Measurements from ENCODE around the gene CABP2. TPM values are rescaled to one million over a fixed set of nuclear protein-coding genes. Genes with fewer than 3 reads are reported as not detected.
A peak's percentile ranks its signal among the peaks of the same experiment; 100 is the strongest.

Gene CABP2
- total and polyA plus RNA-seq, 10 of the 15 experiments (the other 5 are each of a cell fraction or from before 2014, with no cell fraction given), result not detected

DNA sequence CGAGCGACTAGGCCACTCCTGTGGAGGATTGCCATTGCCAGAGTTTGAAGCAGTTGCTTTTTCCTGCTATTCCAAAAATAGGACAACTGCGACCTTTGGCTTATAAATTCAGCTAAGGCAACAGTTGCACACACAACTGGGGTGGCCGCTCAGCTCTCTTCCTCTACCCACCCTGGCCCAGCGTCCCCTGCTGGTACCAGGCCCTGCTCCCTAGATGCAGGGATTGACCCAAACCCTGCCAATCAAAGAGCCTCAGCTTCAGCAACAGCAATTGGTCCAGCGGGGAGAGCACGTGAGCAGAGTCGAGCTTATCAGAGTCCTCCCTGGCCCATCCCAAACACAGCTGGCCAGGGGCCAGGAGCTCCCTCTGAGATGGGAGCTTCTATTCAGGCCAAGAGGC, 22.0 kb upstream of the CABP2 start:
- POLR2A ChIA-PET, result no interaction called here
- Histone ChIP-seq H3K4me1 (ENCODE audit: control insufficient read depth, insufficient read depth, low read length) (no peaks in the 10 kb centered on the region), H3K79me2 (ENCODE audit: control insufficient read depth, insufficient read depth, low read length) (no peaks in the 10 kb centered on the region), H3K27ac (ENCODE audit: control insufficient read depth, insufficient read depth) (no peak overlapping the region), H3K9ac (ENCODE audit: control insufficient read depth, insufficient read depth, low read length) (no peak overlapping the region), H3K4me2 (ENCODE audit: control insufficient read depth, insufficient read depth) (no peak overlapping the region), H3K27me3 (replicated peaks in 1 of 2; ENCODE audit: control insufficient read depth in 2 of 2, insufficient read depth in 2 of 2, low read length in 1 of 2) (no peaks in the 10 kb centered on the region), H2AFZ (ENCODE audit: control insufficient read depth, low read depth, low read length) (no peak overlapping the region), H3K9me3 (replicated peaks; ENCODE audit: control insufficient read depth, insufficient read depth, low read length) (no peaks in the 10 kb centered on the region; the same call in 2 of the 3 replicates), H3K36me3 (ENCODE audit: control insufficient read depth in 2 of 2, insufficient read depth in 2 of 2, low read length in 1 of 2) (no peaks in the 10 kb centered on the region), H3K4me3 (no peak overlapping the region), H4K20me1 (ENCODE audit: control insufficient read depth, insufficient read depth) (no peaks in the 10 kb centered on the region)
- WGBS (ENCODE audit: insufficient coverage, insufficient replicate concordance, low lambda C conversion rate, missing lambda C conversion rate), result 69% methylated on average over 8 of the region's 8 CpGs
- SMC1A ChIA-PET (ENCODE audit: uncharacterized antibody, unreplicated experiment), result no interaction called here
- in situ Hi-C loops (cut with MboI), result no loop called here
- no peak for TF ChIP-seq CBX3 (IDR thresholded peaks at IDR 0.05; ENCODE audit: borderline replicate concordance, low read depth)
- TF ChIP-seq, protein P1, sequence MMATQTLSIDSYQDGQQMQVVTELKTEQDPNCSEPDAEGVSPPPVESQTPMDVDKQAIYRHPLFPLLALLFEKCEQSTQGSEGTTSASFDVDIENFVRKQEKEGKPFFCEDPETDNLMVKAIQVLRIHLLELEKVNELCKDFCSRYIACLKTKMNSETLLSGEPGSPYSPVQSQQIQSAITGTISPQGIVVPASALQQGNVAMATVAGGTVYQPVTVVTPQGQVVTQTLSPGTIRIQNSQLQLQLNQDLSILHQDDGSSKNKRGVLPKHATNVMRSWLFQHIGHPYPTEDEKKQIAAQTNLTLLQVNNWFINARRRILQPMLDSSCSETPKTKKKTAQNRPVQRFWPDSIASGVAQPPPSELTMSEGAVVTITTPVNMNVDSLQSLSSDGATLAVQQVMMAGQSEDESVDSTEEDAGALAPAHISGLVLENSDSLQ (IDR thresholded peaks at IDR 0.05), result peak; percentile 33; the same call in 1 of the 2 replicates
- no peak for DNase-seq (ENCODE audit: low read depth, low spot score)
- BruUV-seq (replicated peaks), result no TSS peak
- CTCF ChIA-PET, result no interaction called here
- intact Hi-C loops (cut with micrococcal nuclease; ENCODE audit: unreplicated experiment), result no loop called here
- RAD21 ChIA-PET (ENCODE audit: unreplicated experiment), result no interaction called here
- no peak for ATAC-seq
- FAIRE-seq, result no peak

DNA sequence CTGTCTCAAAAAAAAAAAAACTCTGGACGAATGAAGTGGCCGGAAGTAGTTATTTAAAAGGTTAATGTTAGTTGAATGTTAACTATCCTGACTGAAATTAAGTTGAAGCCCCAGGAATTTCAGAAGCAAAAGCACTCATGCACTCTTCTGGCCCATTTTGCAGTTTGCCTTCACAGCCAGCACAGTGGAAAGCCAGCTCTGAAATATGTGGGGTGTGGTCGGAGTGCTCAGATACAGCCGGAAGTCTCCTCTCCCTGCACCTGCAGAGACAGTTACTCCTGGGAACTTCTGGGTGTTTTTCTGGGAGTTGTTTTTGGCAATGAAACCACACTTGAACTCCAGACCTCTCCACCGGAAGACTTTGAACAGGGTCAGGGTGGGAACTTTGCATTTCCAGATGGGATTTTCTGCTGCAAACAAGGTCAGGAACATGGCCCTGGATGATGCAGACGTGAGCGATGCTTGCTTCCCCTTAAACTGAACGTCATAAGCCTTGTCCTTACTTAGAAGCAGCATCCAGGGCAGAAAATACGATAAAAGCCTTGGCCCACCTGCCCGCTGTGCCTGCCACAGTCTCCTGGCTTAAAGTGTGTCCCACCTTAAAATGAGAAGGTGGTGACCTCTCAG, 21.5 kb upstream of the CABP2 start:
- WGBS (ENCODE audit: insufficient coverage, insufficient replicate concordance, low lambda C conversion rate, missing lambda C conversion rate), result 45% methylated on average over 10 of the region's 10 CpGs
- Histone ChIP-seq H3K36me3 (ENCODE audit: control insufficient read depth in 2 of 2, insufficient read depth in 2 of 2, low read length in 1 of 2) (no peaks in the 10 kb centered on the region), H3K9ac (ENCODE audit: control insufficient read depth, insufficient read depth, low read length) (no peak overlapping the region), H3K27me3 (replicated peaks in 1 of 2; ENCODE audit: control insufficient read depth in 2 of 2, insufficient read depth in 2 of 2, low read length in 1 of 2) (no peaks in the 10 kb centered on the region), H3K79me2 (ENCODE audit: control insufficient read depth, insufficient read depth, low read length) (no peaks in the 10 kb centered on the region), H4K20me1 (ENCODE audit: control insufficient read depth, insufficient read depth) (no peaks in the 10 kb centered on the region), H3K9me3 (replicated peaks; ENCODE audit: control insufficient read depth, insufficient read depth, low read length) (no peaks in the 10 kb centered on the region; the same call in 2 of the 3 replicates), H2AFZ (ENCODE audit: control insufficient read depth, low read depth, low read length) (no peak overlapping the region), H3K27ac (ENCODE audit: control insufficient read depth, insufficient read depth) (no peak overlapping the region), H3K4me3 (no peak overlapping the region), H3K4me2 (ENCODE audit: control insufficient read depth, insufficient read depth) (no peak overlapping the region), H3K4me1 (ENCODE audit: control insufficient read depth, insufficient read depth, low read length) (no peaks in the 10 kb centered on the region)
- SMC1A ChIA-PET (ENCODE audit: uncharacterized antibody, unreplicated experiment), result no interaction called here
- ATAC-seq, result no peak
- in situ Hi-C loops (cut with MboI), result no loop called here
- POLR2A ChIA-PET, result no interaction called here
- RAD21 ChIA-PET (ENCODE audit: unreplicated experiment), result no interaction called here
- FAIRE-seq, result no peak
- CTCF ChIA-PET, result no interaction called here
- no peak for DNase-seq (ENCODE audit: low read depth, low spot score)
- intact Hi-C loops (cut with micrococcal nuclease; ENCODE audit: unreplicated experiment), result no loop called here
- no TSS peak for BruUV-seq (replicated peaks)
- TF ChIP-seq, protein P2, sequence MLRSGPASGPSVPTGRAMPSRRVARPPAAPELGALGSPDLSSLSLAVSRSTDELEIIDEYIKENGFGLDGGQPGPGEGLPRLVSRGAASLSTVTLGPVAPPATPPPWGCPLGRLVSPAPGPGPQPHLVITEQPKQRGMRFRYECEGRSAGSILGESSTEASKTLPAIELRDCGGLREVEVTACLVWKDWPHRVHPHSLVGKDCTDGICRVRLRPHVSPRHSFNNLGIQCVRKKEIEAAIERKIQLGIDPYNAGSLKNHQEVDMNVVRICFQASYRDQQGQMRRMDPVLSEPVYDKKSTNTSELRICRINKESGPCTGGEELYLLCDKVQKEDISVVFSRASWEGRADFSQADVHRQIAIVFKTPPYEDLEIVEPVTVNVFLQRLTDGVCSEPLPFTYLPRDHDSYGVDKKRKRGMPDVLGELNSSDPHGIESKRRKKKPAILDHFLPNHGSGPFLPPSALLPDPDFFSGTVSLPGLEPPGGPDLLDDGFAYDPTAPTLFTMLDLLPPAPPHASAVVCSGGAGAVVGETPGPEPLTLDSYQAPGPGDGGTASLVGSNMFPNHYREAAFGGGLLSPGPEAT (IDR thresholded peaks at IDR 0.05; ENCODE audit: low read depth), result no peak
- TF ChIP-seq, protein P3, sequence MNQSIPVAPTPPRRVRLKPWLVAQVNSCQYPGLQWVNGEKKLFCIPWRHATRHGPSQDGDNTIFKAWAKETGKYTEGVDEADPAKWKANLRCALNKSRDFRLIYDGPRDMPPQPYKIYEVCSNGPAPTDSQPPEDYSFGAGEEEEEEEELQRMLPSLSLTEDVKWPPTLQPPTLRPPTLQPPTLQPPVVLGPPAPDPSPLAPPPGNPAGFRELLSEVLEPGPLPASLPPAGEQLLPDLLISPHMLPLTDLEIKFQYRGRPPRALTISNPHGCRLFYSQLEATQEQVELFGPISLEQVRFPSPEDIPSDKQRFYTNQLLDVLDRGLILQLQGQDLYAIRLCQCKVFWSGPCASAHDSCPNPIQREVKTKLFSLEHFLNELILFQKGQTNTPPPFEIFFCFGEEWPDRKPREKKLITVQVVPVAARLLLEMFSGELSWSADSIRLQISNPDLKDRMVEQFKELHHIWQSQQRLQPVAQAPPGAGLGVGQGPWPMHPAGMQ (IDR thresholded peaks at IDR 0.05; ENCODE audit: borderline replicate concordance), result no peak
- TF ChIP-seq, protein P4, sequence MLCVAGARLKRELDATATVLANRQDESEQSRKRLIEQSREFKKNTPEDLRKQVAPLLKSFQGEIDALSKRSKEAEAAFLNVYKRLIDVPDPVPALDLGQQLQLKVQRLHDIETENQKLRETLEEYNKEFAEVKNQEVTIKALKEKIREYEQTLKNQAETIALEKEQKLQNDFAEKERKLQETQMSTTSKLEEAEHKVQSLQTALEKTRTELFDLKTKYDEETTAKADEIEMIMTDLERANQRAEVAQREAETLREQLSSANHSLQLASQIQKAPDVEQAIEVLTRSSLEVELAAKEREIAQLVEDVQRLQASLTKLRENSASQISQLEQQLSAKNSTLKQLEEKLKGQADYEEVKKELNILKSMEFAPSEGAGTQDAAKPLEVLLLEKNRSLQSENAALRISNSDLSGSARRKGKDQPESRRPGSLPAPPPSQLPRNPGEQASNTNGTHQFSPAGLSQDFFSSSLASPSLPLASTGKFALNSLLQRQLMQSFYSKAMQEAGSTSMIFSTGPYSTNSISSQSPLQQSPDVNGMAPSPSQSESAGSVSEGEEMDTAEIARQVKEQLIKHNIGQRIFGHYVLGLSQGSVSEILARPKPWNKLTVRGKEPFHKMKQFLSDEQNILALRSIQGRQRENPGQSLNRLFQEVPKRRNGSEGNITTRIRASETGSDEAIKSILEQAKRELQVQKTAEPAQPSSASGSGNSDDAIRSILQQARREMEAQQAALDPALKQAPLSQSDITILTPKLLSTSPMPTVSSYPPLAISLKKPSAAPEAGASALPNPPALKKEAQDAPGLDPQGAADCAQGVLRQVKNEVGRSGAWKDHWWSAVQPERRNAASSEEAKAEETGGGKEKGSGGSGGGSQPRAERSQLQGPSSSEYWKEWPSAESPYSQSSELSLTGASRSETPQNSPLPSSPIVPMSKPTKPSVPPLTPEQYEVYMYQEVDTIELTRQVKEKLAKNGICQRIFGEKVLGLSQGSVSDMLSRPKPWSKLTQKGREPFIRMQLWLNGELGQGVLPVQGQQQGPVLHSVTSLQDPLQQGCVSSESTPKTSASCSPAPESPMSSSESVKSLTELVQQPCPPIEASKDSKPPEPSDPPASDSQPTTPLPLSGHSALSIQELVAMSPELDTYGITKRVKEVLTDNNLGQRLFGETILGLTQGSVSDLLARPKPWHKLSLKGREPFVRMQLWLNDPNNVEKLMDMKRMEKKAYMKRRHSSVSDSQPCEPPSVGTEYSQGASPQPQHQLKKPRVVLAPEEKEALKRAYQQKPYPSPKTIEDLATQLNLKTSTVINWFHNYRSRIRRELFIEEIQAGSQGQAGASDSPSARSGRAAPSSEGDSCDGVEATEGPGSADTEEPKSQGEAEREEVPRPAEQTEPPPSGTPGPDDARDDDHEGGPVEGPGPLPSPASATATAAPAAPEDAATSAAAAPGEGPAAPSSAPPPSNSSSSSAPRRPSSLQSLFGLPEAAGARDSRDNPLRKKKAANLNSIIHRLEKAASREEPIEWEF (IDR thresholded peaks at IDR 0.05; ENCODE audit: insufficient replicate concordance, low read depth, low read length), result no peak
- no peak for TF ChIP-seq EZH2 (IDR thresholded peaks at IDR 0.05; ENCODE audit: borderline replicate concordance, control insufficient read depth, low read depth, low read length)
- TF ChIP-seq TCF7 (IDR thresholded peaks at IDR 0.05; ENCODE audit: borderline replicate concordance), result no peak
